Testis (tissue), 2 donors: ENCODE data around the gene UBE3B.

Experiments used
- POLR2A ChIP-seq: fragments of 450-650 bp; IDR thresholded peaks from one replicate; pipeline ENCODE4 v1.6.1; 2017; ENCODE audit warnings: antibody characterized with exemption, mild to moderate bottlenecking, moderate library complexity
- TF ChIP-seq, protein P1 (sequence below), 3 experiments: fragments of 450-650 bp in 2 of 3; fragments of 200-600 bp in 1 of 3; sonication (generic) in 1 of 3; IDR thresholded peaks; one replicate each; pipeline ENCODE4 v1.5.1; 2016 to 2019; ENCODE audit warnings: antibody characterized with exemption in 3 of 3, mild to moderate bottlenecking in 2 of 3, moderate library complexity in 1 of 3

DNA sequence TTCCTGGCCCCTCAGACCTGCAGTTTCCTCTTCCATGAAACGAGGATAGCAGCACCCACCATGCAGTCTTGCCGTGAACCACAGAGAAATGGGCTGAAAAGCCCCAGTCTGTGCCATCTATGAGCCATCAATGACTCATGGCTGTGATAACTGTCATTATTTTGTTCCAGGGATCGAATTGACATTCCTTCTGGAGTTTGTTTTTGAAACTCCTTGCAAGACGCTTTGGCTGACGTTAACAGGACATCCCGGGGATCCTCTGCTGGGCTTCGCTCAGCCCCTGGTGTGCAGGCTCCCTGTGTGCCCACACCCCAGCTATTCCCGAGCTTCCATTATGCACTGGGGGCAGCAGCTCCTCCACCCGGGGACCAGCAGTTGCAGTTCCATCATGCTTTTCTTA, 62.1 kb downstream of the UBE3B start:
- TF ChIP-seq, protein P1, sequence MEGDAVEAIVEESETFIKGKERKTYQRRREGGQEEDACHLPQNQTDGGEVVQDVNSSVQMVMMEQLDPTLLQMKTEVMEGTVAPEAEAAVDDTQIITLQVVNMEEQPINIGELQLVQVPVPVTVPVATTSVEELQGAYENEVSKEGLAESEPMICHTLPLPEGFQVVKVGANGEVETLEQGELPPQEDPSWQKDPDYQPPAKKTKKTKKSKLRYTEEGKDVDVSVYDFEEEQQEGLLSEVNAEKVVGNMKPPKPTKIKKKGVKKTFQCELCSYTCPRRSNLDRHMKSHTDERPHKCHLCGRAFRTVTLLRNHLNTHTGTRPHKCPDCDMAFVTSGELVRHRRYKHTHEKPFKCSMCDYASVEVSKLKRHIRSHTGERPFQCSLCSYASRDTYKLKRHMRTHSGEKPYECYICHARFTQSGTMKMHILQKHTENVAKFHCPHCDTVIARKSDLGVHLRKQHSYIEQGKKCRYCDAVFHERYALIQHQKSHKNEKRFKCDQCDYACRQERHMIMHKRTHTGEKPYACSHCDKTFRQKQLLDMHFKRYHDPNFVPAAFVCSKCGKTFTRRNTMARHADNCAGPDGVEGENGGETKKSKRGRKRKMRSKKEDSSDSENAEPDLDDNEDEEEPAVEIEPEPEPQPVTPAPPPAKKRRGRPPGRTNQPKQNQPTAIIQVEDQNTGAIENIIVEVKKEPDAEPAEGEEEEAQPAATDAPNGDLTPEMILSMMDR (IDR thresholded peaks at IDR 0.05), result no peak
- no peak for TF ChIP-seq POLR2A
